HG03432 (cell line): Measurements from ENCODE around the gene TECPR2.
"Not testable (repeated sequence)": the region's sequence is repeated elsewhere in the genome, so short reads cannot be mapped to it uniquely, and the experiment has no call there.

Experiments
- ATAC-seq: cut with Tn5 transposase; IDR thresholded peaks from one replicate; pipeline ENCODE4 v1.9.1; 2021; ENCODE audit warnings: mild to moderate bottlenecking, moderate library complexity; ENCODE audit not compliant: unreplicated experiment

The TECPR2 gene

GRCh38 chr14:102362545-102363181 lies at the start of gene TECPR2, which contains the start of gene CINP:
Gene TECPR2, plus strand, starts transcription at chr14:102362941. Its CDS starts 13,781 bp downstream, at chr14:102376722.
Gene CINP, minus strand, starts transcription at chr14:102362890. Its CDS starts 39 bp downstream, at chr14:102362851.
- ATAC-seq: peak; percentile 90

DNA sequence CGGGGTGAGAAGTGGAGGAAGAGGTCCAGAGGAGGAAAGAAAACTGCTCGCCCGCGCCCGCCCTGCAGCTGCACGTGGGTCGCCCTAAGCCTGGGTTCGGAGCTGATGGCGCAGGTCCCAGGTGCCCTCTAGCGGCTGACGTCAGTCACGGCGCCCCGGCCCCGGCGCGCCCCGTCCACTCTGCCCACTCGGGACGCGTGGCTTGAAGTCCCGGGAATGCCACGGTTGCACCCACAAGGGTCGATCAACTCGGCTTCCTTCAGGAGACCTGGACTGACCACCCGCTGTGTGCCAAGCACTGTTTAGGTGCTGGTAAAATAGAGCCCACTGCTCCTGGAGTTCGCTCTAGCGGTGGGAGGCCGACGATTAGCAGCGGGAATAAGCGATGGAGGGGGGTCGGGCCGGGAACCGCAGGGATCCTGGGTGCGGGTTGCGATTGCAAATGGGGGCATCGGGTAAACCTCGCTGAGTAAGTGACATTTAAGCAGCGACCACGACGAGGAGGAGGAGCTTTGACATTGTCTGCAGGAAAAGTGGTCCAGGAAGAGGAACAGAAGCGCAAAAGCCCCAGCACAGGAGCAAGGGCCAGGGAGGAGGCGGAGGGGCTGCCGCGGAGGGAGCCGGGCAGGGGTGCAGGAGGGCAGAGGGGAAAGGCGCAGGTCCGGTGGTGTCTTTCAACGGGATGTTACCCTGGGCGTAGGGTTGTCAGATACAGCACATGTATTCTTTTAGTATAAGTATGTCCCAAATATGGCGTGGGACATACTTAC lies 48.3 kb upstream of the TECPR2 start:
- peak; percentile 56 for ATAC-seq

GRCh38 chr14:102315121-102315520 lies 47.6 kb upstream of the TECPR2 start:
- no peak for ATAC-seq

DNA sequence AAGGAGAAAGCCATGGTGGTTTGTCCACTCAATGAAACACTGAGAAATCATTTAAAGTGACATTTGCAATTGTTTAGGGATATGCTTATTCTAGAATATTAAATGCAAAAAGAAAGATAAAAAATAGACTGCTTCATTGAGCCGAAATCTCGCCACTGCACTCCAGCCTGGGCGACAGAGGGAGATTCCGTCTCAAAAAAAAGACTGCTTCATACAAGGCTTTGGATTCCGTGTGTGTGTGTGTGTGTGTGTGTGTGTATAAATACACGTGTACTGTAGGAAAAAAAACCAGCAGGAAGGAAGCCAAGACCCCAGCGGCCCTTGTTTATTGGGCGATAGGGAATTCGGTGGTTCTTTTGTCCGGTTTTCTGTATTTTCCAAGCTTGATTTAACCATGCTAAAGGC lies 46.4 kb upstream of the TECPR2 start:
- ATAC-seq: no peak

DNA sequence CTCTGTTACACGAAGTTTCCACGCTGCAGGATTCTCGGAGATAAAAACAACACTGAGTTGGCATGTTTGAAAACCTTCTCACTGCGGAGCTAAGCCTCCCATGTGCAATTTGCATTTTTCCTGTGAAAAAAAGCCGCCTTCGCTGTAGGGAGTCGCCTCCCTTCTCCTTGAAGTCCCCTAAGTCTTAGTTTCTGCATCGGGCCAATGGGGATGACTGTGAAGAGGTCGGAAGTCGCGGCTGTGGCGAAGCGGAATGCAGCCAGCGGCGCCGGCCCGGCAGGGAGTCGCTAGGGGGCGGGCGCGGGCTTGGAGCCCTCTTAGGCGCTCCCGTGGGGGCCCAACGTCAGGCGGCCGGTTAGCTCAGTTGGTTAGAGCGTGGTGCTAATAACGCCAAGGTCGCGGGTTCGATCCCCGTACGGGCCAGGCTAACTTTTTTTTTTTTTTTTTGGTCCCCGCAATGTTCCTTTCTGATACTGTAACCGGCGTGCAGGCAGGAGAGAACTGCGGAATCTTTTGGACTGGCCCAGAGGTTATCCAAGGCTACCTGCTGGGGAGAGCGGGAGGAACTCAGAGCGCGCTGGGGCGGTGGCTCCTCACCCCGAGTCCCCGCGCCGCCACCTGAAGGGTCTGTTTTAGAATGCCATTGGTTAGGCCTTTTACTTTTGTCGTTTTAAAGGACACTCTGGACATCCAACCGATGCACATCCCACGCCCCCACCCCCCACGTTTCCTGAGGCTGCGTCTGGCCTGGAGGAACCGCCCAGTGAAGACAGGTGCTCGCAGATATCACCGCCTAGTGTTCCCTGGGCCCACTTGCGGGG lies 45.8 kb upstream of the TECPR2 start:
- ATAC-seq: peak; percentile 68

DNA sequence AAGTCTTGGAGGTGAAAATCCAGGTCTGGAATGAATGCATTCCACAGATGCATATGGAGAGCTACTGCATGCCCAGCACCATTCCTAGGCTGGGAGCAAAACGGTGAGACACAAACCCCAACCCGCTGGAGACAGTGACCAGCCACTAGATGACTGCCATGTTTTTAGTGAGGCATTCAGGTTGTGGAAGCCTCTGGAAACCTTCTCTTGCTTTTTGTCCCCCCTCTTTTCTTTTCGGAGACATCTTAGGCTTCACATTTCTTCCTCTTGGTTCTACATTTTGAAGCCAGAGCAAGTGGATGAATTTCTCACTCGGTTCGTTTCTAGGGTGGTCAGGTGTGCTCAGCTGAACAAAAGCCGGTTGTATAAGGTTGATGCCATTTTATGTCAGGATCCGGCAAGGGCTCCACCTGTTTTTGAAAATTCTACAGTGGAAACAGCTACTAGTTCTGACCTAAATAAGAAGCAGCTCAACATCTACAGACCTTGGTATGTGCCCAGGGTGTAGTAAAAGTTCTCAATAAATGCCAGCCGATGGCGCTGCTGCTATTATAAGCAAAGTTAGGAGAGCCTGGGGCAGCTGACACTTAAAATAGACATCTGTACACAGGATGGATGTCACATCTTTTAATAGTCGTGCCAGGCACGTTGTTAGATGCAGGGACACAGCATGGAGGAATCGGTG lies 45.0 kb upstream of the TECPR2 start:
- ATAC-seq: no peak

- ATAC-seq: no peak
Measured at GRCh38 chr14:102318781-102319276, 43.9 kb upstream of the TECPR2 start.

DNA sequence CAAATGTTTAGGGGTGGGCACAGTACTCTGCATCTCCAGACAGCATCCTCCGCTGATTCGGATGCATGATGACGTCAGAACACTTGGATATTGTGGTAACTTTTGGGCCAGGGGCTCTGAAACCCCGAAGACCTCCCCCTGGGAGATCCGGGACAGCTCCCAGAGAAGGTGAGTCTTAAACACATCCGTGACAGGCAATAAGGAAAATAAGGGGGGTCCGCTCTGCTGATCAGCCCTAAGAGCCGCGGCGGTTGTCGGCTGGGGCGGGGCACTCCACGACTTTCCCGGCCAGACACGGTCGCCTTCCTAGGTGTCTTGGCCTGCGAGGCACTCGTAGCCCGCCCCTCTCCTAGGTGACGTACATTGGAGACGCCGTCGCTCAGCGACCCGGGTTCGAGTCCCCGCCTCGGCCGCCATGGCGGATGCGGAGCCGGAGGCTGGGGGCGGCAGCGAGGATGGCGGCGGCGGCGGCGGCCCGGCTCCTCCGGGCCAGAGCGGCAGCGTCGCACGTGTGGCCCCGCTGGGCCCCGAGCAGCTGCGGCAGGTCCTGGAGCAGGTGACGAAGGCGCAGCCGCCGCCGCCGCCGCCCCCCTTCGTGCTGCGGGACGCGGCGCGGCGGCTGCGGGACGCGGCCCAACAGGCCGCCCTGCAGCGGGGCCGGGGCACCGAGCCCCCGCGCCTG lies 43.2 kb upstream of the TECPR2 start, which contains the start of gene ZNF839:
Gene ZNF839, plus strand, starts transcription at position 396 of the 682 bp plus-strand sequence. Its CDS starts 20 bp downstream, at position 416.
- ATAC-seq: peak; percentile 61

DNA sequence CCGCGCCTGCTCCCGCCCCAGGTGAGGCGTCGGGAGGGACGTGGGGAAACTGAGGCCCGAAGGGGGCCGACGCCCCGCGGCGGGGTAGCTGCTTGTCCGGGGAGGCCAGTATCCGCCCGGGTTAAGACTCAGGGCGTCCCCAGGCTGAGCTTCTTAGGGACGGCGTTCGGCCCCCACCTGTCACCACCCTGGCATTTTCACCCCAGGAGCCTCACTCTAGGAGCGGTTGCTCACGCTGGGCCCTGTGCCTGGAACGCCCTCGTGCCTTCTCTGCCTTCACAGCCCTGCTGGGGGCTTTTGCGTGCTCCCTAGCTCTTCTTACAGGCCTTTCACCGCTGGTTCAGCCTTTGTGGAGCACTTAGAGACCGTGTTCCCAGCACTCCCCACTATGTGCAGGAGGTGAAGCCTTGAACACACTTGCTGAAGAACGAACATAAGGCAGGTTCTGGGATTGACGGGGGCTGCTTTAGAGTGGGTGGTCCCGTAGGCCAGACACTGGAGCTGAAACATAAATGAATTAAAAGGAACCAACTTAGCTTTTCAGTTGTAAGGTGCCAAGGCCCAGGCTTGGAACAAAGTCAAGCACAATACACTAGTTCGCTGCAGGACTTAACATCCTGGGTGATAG lies 42.6 kb upstream of the TECPR2 start:
- ATAC-seq: peak; percentile 14

DNA sequence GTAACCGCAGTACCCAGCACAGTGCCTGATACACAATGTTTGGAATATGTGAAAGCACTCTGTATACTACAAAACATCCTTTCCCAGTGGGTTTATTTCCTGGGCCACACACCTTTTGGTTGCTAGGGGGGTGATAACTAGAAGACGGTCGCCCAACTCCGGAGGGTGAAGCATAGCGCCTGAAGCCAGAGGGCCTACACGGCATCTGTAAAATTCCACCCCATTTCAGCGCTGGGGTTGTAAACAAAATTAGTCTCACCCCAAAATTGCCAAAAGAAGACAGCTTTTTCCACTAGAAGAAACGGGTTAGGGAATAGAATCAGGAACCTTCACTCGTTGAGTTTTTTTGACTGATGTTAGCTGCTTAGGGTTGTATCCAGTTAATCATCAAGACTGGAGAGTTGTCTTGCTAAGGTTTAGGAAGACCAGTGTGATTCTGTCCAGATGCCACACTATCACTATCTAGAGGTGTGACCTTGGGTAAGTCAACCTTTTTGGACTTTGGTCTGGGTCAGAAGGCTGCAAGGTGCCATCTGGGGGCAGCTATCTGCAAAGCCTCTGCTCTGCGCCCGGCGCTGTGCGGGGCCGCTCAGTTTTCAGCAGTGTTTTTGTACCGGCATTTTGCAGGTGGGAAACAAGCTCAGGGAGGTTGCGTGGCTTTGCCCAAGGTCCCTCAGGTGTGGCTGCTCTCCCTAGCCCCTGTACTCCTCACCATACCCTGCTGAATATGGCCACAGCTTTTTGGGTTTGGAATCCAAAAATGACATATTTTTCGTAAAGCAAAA lies 41.9 kb upstream of the TECPR2 start:
- no peak for ATAC-seq

- ATAC-seq: no peak
Measured at GRCh38 chr14:102321456-102322422, 41.0 kb upstream of the TECPR2 start.

DNA sequence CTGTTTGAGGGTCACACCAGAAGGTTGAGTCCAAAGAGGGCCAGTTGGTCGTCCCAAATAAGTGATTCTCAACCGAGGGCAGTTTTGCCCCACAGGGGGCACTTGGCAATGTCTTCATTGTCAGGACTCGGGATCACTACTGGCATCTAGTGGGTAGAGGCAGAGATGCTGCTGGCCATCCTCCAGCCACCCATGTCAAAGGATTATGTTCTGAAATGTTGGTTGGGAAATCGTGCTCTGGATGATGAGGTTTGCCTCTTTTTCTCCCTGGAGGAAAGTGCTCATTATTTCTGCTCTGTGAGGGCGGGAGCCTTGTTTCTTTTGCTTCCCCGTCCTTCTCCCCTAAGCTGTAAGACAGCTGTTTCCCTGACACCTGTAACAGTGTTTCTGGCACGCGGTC lies 39.6 kb upstream of the TECPR2 start:
- no peak for ATAC-seq

DNA sequence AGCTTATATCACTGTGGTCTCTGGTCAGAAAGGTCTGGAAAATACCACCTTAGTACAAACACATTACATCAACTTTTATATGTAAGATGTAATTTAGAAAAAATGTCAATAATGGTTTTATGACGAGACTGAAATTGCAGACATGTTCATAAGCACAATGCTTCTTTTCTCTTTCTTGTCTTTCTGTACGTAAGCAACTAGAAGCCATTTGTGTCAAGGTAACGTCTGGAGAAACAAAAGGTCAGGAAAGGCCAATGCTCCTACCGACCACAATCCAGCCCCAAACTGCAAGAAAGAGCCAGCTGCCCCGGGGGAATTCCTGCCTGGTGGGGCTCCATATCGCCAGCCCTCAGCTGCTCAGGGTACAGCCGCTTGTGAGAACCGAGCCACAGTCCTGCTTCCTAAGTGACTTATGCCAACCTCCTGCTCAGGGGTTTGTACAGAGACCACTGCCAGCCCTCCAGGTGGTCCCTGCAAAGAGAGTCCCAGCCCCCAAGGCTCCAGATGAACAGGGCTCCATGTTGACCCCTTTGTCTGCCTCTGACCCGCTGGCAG lies 36.9 kb upstream of the TECPR2 start:
- no peak for ATAC-seq

DNA sequence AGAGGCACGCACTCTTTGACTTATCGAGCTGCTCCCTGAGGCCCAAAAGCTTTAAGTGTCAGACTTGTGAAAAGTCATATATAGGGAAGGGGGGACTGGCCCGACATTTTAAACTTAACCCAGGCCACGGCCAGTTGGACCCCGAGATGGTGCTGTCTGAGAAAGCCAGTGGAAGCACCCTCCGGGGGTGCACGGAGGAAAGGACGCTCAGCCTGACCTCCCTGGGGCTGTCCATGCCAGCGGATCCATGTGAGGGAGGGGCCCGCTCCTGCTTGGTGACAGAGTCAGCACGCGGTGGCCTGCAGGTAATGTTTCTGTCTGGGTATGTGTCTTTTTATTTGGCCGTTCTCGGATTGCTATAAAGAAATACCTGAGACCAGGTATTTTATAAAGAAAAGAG lies 36.2 kb upstream of the TECPR2 start:
- no peak for ATAC-seq

- not testable (repeated sequence) for ATAC-seq
Measured at GRCh38 chr14:102329381-102329780, 33.4 kb upstream of the TECPR2 start.

- no peak for ATAC-seq
Measured at GRCh38 chr14:102330806-102331205, 31.9 kb upstream of the TECPR2 start.

- no peak for ATAC-seq
Measured at GRCh38 chr14:102333390-102333789, 29.4 kb upstream of the TECPR2 start.
